ENCODE data around the gene DENND5B.

DENND5B gene

DNA sequence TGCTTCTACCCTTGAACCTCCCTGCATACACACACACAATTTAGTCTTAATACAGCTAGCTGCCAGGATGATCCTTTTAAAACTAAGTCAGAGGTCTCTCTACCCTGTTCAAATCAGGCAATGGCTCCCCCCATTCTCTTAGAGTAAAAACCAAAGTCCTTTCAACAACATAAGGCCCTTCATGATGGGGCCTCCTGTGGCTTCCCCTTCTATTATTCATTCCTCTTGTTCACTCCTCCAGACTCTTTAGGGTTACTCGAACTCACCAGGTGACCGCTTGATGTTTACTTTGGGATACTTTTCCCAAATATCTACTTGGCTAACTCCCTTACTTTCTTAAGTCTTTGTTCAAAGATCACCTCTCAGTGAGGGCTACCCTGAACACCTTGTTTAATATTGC is 30.4 kb downstream of the DENND5B start:
- TF ChIP-seq FOXP2 (optimal IDR thresholded peaks at IDR 0.05; ENCODE audit: borderline replicate concordance, extremely low read depth, extremely low read length, insufficient read depth) = no peak
- no peak for TF ChIP-seq TAF1 (IDR thresholded peaks at IDR 0.05; ENCODE audit: borderline replicate concordance, insufficient read depth, low read length)
- TF ChIP-seq, protein P1, sequence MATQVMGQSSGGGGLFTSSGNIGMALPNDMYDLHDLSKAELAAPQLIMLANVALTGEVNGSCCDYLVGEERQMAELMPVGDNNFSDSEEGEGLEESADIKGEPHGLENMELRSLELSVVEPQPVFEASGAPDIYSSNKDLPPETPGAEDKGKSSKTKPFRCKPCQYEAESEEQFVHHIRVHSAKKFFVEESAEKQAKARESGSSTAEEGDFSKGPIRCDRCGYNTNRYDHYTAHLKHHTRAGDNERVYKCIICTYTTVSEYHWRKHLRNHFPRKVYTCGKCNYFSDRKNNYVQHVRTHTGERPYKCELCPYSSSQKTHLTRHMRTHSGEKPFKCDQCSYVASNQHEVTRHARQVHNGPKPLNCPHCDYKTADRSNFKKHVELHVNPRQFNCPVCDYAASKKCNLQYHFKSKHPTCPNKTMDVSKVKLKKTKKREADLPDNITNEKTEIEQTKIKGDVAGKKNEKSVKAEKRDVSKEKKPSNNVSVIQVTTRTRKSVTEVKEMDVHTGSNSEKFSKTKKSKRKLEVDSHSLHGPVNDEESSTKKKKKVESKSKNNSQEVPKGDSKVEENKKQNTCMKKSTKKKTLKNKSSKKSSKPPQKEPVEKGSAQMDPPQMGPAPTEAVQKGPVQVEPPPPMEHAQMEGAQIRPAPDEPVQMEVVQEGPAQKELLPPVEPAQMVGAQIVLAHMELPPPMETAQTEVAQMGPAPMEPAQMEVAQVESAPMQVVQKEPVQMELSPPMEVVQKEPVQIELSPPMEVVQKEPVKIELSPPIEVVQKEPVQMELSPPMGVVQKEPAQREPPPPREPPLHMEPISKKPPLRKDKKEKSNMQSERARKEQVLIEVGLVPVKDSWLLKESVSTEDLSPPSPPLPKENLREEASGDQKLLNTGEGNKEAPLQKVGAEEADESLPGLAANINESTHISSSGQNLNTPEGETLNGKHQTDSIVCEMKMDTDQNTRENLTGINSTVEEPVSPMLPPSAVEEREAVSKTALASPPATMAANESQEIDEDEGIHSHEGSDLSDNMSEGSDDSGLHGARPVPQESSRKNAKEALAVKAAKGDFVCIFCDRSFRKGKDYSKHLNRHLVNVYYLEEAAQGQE (IDR thresholded peaks at IDR 0.05; ENCODE audit: insufficient read depth in 1 of 2, low read depth in 2 of 2, low read length in 2 of 2) = no peak
- no peak for TF ChIP-seq SIN3A (IDR thresholded peaks at IDR 0.05; ENCODE audit: borderline replicate concordance, insufficient read depth, low read length)
- no peak for TF ChIP-seq POLR2AphosphoS5 (IDR thresholded peaks at IDR 0.05; ENCODE audit: low read depth, low read length)

DNA sequence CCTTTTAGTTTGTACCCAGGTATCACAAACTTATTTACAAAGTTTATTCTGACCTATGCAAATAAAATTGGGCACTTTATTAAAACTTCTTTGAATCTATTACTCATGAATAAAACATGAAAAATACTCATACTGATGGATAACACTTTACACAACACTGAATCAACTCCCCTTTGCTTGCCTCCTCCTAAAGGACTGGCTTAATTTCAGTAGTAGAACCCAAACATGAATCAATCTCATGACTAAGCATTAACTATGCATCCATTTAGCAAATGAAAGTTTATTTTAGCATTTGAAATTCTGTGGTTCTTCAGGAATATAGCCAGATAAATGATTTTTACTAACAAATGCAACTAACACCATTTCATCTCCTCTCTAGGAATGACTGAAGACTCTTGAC is 32.4 kb downstream of the DENND5B start:
- TF ChIP-seq, protein P1 (IDR thresholded peaks at IDR 0.05; ENCODE audit: insufficient read depth in 1 of 2, low read depth in 2 of 2, low read length in 2 of 2) = no peak
- TF ChIP-seq TAF1 (IDR thresholded peaks at IDR 0.05; ENCODE audit: borderline replicate concordance, insufficient read depth, low read length) = no peak
- no peak for TF ChIP-seq SIN3A (IDR thresholded peaks at IDR 0.05; ENCODE audit: borderline replicate concordance, insufficient read depth, low read length)
- no peak for TF ChIP-seq POLR2AphosphoS5 (IDR thresholded peaks at IDR 0.05; ENCODE audit: low read depth, low read length)
- TF ChIP-seq FOXP2 (optimal IDR thresholded peaks at IDR 0.05; ENCODE audit: borderline replicate concordance, extremely low read depth, extremely low read length, insufficient read depth) = no peak

DNA sequence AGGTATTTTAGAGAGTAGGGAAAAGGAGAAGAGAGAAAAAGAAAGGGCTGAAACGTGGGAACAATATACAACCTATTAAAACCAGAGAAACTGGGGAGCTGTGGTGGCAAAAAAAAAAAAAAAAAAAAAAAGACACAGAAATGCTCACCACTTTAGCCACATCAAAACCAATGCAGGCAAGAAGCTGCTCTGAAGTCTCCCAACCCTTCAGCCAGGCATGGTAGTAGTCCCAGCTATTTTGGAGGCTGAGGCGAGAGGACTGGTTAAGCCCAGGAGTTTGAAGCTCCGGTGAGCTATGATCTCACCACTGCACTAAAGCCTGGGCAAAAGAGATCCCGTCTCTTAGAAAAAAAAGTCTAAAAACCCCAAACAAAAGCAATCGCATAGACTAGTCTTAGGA is 33.2 kb downstream of the DENND5B start:
- TF ChIP-seq FOXP2 (optimal IDR thresholded peaks at IDR 0.05; ENCODE audit: borderline replicate concordance, extremely low read depth, extremely low read length, insufficient read depth) = no peak
- TF ChIP-seq TAF1 (IDR thresholded peaks at IDR 0.05; ENCODE audit: borderline replicate concordance, insufficient read depth, low read length) = no peak
- TF ChIP-seq SIN3A (IDR thresholded peaks at IDR 0.05; ENCODE audit: borderline replicate concordance, insufficient read depth, low read length) = no peak
- TF ChIP-seq, protein P1 (IDR thresholded peaks at IDR 0.05; ENCODE audit: insufficient read depth in 1 of 2, low read depth in 2 of 2, low read length in 2 of 2) = no peak
- no peak for TF ChIP-seq POLR2AphosphoS5 (IDR thresholded peaks at IDR 0.05; ENCODE audit: low read depth, low read length)

DNA sequence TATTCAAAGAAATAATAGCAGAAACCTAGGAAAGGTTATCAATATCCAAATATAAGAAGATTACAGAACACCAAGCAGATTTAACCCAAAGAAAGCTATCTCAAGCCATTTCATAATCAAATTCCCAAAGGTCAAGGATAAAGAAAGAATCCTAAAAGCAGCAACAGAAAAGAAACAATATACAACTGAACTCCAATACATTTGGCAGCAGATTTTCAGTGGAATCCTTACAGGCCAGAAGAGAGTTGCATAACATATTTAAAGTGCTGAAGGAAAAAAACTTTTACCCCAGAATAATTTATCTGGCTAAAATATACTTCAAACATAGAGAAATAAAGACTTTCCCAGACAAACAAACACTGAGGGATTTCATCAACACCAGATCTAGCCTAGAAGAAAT is 54.3 kb downstream of the DENND5B start:
- no peak for TF ChIP-seq SIN3A (IDR thresholded peaks at IDR 0.05; ENCODE audit: borderline replicate concordance, insufficient read depth, low read length)
- TF ChIP-seq, protein P1 (IDR thresholded peaks at IDR 0.05; ENCODE audit: insufficient read depth in 1 of 2, low read depth in 2 of 2, low read length in 2 of 2) = no peak
- TF ChIP-seq TAF1 (IDR thresholded peaks at IDR 0.05; ENCODE audit: borderline replicate concordance, insufficient read depth, low read length) = no peak
- no peak for TF ChIP-seq POLR2AphosphoS5 (IDR thresholded peaks at IDR 0.05; ENCODE audit: low read depth, low read length)
- TF ChIP-seq FOXP2 (optimal IDR thresholded peaks at IDR 0.05; ENCODE audit: borderline replicate concordance, extremely low read depth, extremely low read length, insufficient read depth) = no peak

DNA sequence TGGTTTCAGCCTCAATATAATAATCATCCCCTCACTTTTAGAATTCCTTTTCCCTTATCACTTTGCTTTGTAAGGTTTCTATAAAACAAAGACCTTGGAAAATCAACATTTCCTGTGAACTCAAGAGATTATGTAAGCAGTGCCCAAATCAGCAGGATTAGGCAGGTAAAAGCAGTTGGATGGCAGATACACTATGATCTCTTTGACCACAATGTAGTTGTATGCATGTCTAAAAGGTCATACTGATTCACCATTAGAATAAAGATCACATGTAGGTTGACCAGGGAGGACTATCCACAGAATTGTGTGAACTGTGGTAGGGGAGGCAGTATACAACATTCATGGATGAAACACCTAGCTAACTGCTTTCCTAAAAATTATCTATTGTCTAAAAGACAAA is 57.5 kb downstream of the DENND5B start:
- TF ChIP-seq POLR2AphosphoS5 (IDR thresholded peaks at IDR 0.05; ENCODE audit: low read depth, low read length) (no peak), SIN3A (IDR thresholded peaks at IDR 0.05; ENCODE audit: borderline replicate concordance, insufficient read depth, low read length) (no peak), FOXP2 (optimal IDR thresholded peaks at IDR 0.05; ENCODE audit: borderline replicate concordance, extremely low read depth, extremely low read length, insufficient read depth) (no peak), TAF1 (IDR thresholded peaks at IDR 0.05; ENCODE audit: borderline replicate concordance, insufficient read depth, low read length) (no peak)
- TF ChIP-seq, protein P1 (IDR thresholded peaks at IDR 0.05; ENCODE audit: insufficient read depth in 1 of 2, low read depth in 2 of 2, low read length in 2 of 2) = no peak

Measured in PFSK-1 (cell line).